Activated CD4-positive, alpha-beta T cell treated with anti-CD3 and anti-CD28 coated beads, Interleukin-2, Interleukin-4, amounts not matched to agents 100 ng/mL and 50 ng/mL, durations not matched to agents 16 hours and 8 hours (primary cell): Measurements from ENCODE around the gene MOCS1.
"Not testable (repeated sequence)": the region's sequence is repeated elsewhere in the genome, so short reads cannot be mapped to it uniquely, and the experiment has no call there.

Source experiments
- DNase-seq: peaks from one replicate; pipeline ENCODE4 v3.0.0-alpha.2; 2020; ENCODE audit warnings: low spot score

The MOCS1 gene

GRCh38 chr6:39934131-39934757 lies at the start of gene MOCS1:
Gene MOCS1, minus strand, starts transcription at chr6:39934462. Its CDS starts 45 bp downstream, at chr6:39934417.
- peak; percentile 12 for DNase-seq

GRCh38 chr6:39984051-39984450 lies 49.8 kb upstream of the MOCS1 start:
- DNase-seq = no peak

- no peak for DNase-seq
Measured at GRCh38 chr6:39983193-39983592, 48.9 kb upstream of the MOCS1 start.

GRCh38 chr6:39982720-39983119 lies 48.5 kb upstream of the MOCS1 start:
- no peak for DNase-seq

GRCh38 chr6:39980839-39981580 lies 46.7 kb upstream of the MOCS1 start:
- DNase-seq = peak; percentile 3

GRCh38 chr6:39979461-39980328 lies 45.4 kb upstream of the MOCS1 start:
- DNase-seq = no peak

GRCh38 chr6:39978240-39978639 lies 44.0 kb upstream of the MOCS1 start:
- DNase-seq = no peak

- no peak for DNase-seq
Measured at GRCh38 chr6:39973661-39974060, 39.4 kb upstream of the MOCS1 start.

- not testable (repeated sequence) for DNase-seq
Measured at GRCh38 chr6:39972717-39973116, 38.5 kb upstream of the MOCS1 start.

GRCh38 chr6:39971131-39971530 lies 36.9 kb upstream of the MOCS1 start:
- not testable (repeated sequence) for DNase-seq

- no peak for DNase-seq
Measured at GRCh38 chr6:39965751-39966150, 31.5 kb upstream of the MOCS1 start.

- no peak for DNase-seq
Measured at GRCh38 chr6:39964530-39964929, 30.3 kb upstream of the MOCS1 start.

GRCh38 chr6:39964094-39964493 lies 29.8 kb upstream of the MOCS1 start:
- no peak for DNase-seq

GRCh38 chr6:39962831-39963230 lies 28.6 kb upstream of the MOCS1 start:
- DNase-seq = no peak

- DNase-seq = no peak
Measured at GRCh38 chr6:39961178-39961577, 26.9 kb upstream of the MOCS1 start.

GRCh38 chr6:39958947-39959346 lies 24.7 kb upstream of the MOCS1 start:
- no peak for DNase-seq

- no peak for DNase-seq
Measured at GRCh38 chr6:39956936-39957335, 22.7 kb upstream of the MOCS1 start.

- DNase-seq = no peak
Measured at GRCh38 chr6:39953076-39953618, 18.9 kb upstream of the MOCS1 start.

- DNase-seq = no peak
Measured at GRCh38 chr6:39952167-39952566, 17.9 kb upstream of the MOCS1 start.

- DNase-seq = no peak
Measured at GRCh38 chr6:39951716-39952115, 17.5 kb upstream of the MOCS1 start.

GRCh38 chr6:39951191-39951590 lies 16.9 kb upstream of the MOCS1 start:
- no peak for DNase-seq

- no peak for DNase-seq
Measured at GRCh38 chr6:39950125-39950720, 16.0 kb upstream of the MOCS1 start.
